HG03060 (cell line): ENCODE data around the gene RPL22.

Experiments
- ATAC-seq: cut with Tn5 transposase; IDR thresholded peaks from one replicate; pipeline ENCODE4 v1.9.1; 2021; ENCODE audit warnings: low read depth, moderate number of reproducible peaks; ENCODE audit not compliant: unreplicated experiment

Gene RPL22

GRCh38 chr1:6177681-6178380 lies 21.6 kb downstream of the RPL22 start:
- no peak for ATAC-seq

DNA sequence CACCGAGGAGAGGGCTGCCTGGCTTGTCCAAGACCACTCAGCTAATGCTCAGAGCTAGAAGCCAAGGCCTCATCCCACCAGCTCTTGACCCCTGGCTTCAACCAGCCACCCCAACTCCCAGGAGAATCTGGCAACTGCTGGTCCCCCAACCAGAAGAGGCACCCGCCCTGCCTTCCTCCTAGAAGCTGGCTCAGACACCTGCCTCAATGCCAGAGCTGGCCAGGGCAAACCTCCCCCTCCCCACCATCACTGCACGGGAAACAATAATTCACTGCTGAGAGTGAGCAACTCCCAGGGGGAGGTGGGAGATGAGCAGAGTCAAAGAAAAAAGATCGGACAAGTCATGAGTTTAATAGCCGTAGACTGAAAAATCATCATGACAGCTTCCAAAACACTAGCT lies 22.6 kb downstream of the RPL22 start:
- ATAC-seq, result no peak

- no peak for ATAC-seq
These were observed 24.0 kb downstream of the RPL22 start for GRCh38 chr1:6175411-6175828.

DNA sequence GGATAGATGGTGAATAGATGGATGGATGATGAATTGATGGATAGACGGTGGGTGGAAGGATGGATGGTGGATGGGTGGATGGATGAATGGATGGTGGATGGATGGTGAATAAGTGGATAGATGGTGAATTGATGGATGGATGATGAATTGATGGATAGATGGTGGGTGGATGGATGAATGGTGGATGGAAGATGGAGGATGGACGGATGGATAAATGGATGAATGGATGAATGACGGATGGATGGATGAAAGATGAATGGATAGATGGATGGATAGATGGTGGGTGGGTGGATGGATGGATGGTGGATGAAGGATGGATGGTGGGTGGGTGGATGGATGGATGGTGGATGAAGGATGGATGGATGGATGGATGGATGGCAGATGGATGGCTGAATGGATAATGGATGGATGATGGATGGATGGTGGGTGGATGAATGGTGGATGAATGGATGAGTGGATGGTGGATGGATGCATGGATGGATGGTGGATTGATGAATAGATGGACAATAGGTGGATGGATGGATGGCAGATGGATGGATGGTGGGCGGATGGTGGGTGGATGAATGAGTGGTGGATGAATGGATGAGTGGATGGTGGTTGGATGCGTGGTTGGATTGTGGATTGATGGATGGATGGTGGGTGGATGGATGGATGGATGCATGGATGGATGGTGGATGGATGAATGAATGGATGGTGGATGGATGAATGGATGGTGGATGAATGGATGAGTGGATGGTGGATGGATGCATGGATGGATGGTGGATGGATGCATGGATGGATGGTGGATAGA lies 24.6 kb downstream of the RPL22 start:
- ATAC-seq, result no peak

DNA sequence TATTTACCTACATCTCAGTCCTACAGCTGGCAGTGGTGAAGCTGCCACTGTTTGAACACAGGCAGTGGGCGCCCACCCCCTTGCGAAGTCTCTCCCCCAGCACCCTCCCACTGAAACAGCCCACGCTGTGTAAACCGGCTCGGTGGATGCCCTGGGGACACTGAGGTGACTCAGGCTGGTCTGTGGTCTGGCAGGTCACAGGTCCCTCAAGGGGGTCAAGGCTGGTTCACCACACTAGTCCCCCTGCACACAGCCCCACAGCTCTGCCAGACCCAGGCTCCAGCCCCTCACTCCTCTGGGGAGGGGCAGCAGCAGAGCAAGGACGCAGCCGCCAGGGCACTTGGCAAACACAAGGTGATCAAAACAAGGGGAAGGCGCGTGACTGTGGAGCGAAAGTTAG lies 26.8 kb downstream of the RPL22 start:
- no peak for ATAC-seq

GRCh38 chr1:6171548-6172124 lies 27.8 kb downstream of the RPL22 start:
- no peak for ATAC-seq

- no peak for ATAC-seq
These were observed 28.6 kb downstream of the RPL22 start for GRCh38 chr1:6170742-6171201.

DNA sequence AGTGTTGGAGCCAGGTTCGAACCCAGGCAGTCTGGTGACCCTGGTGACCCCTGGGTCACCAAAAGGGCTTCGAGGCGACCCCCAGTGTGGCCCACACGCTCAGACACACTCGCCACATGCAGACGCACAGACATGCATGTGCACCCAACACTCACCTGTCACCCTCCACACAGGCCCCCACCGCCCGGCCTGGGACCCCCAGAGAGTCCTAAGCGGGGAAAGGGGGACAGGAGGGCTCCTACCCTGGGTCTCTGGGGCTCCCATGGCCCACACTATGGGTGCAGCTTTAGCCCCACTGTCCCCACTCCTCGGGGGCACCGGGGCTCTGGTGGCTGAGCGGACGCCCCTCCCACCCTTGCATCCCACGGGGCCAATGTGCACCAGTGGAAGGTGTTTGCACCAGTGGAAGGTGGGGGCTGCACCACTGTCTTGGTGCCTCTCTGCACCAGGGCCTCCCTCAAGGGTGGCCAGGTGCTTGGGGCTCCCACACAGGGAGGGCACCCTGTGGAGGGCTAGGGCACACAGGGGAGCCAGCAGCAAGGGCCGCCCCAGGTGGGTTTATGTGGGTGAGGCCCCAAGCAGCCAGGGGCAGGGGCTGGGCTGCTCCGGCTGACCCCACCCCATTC lies 29.2 kb downstream of the RPL22 start:
- no peak for ATAC-seq

DNA sequence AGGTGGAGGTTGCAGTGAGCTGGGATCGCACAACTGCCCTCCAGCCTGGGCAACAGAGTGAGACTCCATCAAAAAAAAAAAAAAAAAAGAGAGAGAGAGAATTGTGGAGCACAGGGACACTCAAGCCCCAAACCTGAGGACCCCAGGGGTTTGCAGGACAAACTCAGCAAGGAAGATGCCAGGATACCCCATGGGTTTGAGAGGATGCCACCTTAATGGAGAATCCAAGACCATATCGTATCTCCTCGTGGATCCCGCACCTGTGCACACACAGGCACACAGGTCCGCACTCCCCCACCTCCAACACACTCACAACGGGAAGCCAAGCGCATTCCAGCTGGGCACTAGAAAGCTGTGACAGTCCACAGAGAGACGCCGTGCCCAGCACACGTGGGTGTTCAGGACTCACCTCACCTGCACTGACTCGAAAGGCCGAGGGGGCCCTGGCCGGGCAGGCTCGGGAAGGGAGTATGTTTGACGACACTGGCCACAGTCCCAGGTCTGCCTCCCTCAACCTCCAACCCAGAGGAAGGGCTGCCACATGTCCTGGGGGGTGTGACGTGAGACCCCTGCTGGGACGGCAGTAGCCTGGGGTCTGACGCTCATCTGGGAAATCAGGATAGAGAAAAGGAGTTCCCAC lies 30.3 kb downstream of the RPL22 start:
- no peak for ATAC-seq

DNA sequence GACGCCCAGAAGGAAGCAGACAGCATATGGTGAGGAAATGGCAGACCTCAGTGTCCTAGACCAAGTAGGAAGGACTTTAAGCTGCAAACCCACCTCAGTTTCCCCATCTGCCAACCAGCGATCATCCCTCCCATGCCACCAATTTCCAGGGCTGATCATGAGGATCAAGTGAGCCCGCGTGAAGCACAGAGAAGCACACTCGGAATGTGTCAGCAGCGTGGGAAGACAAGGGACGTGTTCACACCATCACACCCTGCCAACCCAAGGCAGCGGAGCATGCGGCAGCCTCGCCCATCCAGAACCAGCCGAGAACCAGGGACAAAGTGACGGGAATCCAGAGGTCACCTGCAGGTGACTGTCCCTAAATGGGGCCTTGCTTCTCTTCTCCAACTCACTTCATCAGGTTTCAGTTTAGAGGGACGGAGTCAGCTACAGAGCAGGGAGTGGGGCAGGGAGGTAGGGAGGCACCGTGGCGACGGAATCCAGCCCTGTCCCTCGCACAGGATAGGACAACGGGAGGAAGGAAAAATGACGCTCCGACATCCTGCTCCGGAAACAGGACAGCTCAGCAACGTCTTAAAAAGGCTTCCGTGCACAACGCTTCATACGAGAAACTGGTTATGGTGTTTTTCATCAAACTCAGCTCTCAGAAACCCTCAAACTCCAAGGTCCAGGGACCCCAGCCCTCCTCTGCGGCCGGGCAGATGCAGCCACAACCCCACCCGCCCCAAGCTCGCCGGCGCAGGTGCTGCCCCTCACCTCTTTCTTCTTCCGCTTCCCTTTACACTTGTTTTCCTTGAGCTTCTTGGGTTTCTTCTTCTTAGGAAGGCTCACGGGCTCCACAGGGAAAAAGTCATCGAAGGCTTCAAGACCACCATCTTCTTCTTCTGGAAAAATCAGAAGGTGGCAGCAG lies 31.7 kb downstream of the RPL22 start:
- ATAC-seq, result no peak

DNA sequence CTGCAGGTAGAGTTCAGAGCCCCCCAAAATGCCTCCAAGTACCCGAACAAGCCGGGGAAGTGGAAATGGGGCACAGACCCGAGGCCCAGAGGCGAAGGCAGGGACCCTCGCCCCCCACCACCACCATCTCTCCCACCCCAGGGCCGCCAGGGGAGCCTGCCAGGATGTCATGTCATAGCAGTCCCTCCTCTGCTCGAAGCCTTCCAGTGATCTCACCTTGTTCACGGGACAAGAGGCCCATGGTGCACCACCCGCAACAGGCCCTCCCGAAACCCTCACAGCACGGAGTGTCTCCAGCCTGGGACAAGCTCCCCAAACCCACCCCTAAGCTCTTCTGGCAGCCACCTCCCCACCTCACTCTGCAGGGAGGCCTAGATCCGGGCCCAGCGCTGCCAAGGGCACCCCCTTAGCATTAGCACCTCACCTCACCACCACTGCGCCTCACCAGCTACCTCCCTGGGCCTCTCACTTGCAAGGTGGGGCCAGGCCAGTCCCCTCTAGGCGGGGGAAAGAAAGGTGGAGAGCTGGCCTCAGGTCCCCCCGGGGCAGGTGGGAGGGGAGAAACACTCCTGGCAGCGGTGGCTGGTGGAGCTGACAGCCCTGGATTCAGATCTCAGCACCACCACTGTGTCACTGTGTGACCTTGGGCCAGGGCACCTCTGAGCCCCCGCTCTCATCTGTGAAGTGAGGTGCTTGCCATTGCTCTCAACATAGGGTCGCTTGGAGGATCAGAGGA lies 32.6 kb downstream of the RPL22 start:
- no peak for ATAC-seq

DNA sequence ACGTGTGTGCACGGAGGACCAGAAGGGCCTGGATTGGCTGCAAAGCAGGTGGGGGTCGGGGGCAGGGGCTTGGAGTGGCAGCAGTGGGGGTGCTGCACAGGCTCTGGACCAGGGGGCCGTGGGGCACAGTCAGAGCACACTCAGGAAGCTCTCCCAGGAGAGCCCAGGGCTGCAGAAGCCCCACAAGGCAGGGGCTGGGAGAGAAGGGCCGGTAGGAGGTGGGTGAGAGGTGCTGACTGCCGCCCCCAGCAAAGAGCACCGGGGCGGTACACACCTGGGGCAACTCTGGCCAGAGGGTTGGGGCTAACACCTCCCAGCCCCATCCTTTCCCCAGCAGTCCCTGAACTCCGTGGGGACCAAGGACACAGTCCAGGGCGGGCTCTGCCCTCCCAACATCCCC lies 33.2 kb downstream of the RPL22 start:
- no peak for ATAC-seq

- no peak for ATAC-seq
These were observed 33.9 kb downstream of the RPL22 start for GRCh38 chr1:6165441-6165985.

DNA sequence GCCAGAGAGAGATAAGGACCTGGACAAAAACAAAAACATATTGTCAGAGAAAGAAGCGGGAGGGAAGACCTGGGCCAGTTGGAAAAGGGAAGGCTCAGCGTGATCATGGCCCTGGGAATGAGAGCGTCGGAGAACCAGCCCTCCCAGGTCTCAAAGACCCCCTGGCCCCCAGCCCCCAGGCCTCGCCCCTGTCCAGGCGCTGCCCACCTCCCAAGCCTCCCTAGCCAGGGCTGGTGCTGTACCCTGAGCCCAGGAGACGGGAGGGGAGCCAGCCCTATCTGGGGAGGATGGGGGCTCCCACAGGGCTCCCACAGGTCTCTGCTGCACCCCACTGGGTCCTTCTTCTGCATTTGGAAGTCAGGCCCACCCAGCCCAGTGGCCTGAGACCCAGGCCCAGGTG lies 34.4 kb downstream of the RPL22 start:
- ATAC-seq, result no peak

- no peak for ATAC-seq
These were observed 35.3 kb downstream of the RPL22 start for GRCh38 chr1:6163973-6164617.

DNA sequence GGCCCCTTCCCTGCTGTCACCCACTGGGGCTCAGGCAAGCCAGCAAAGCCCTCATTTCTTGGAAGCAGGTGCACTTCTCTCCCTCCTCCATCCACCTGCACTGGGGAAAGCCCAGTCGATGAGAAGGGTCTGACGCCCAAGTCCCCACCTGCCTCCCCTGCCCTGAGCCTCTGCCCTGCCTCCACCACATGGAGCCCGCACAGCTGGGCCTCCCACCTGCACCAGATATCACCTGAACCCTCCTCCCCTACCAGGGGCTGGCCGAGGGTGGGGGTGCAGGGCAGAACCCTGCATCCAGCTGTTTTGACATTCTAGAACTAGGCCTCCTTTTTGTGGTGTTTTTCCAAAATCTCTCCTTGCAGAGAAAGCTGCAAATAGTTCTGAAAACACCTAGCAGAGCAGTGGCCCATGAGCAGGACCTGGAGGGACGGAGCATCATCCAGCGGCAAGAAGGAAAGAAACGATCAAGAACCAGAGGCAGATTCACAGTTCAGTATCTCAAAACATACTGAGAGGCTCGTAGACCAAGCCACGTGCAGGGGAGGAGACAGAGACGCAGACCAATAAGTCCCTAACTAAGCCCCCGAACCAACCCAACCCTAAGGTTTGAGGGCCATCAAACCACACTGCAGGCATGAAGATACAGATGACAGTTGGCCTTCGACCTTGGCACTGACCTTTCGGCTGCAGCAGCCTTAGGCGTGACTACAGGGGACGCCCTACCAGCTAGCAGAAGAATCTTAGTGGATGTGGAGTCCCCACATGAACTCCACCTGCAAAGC lies 36.0 kb downstream of the RPL22 start:
- no peak for ATAC-seq

- no peak for ATAC-seq
These were observed 36.6 kb downstream of the RPL22 start for GRCh38 chr1:6162773-6163172.

- no peak for ATAC-seq
These were observed 37.1 kb downstream of the RPL22 start for GRCh38 chr1:6162341-6162740.
